Thymus (tissue), 11 donors: Measurements from ENCODE around the gene ATP11A. TPM values are rescaled to one million over a fixed set of nuclear protein-coding genes. Genes with fewer than 3 reads are reported as not detected.

Experiments
- DNase-seq, 9 donors: peaks; one replicate each; pipeline ENCODE4 v3.0.0-alpha.2; 2013; ENCODE audit warnings: low spot score in 9 of 9, low read depth in 6 of 9, missing footprints in 1 of 9
- H3K27ac ChIP-seq, 2 donors: one replicate each; pipeline ENCODE4 v1.5.1; 2013; ENCODE audit warnings: control low read depth in 1 of 2, low read depth in 1 of 2, low read length in 1 of 2, mild to moderate bottlenecking in 1 of 2, moderate library complexity in 1 of 2
- H3K27me3 ChIP-seq, 2 donors: one replicate each; pipeline ENCODE4 v1.5.1; 2013; ENCODE audit warnings: low read length in 1 of 2; ENCODE audit not compliant: control insufficient read depth in 2 of 2, insufficient read depth in 1 of 2
- H3K36me3 ChIP-seq, 2 donors: one replicate each; pipeline ENCODE4 v1.5.1; 2013; ENCODE audit warnings: low read length in 1 of 2, mild to moderate bottlenecking in 1 of 2, moderate library complexity in 1 of 2; ENCODE audit not compliant: control insufficient read depth in 2 of 2, insufficient read depth in 2 of 2
- H3K4me1 ChIP-seq, 2 donors: one replicate each; pipeline ENCODE4 v1.5.1; 2013; ENCODE audit warnings: low read length in 2 of 2; ENCODE audit not compliant: control insufficient read depth in 2 of 2, insufficient read depth in 2 of 2
- H3K4me3 ChIP-seq, 2 donors: one replicate each; pipeline ENCODE4 v1.5.1; 2013; ENCODE audit warnings: low read length in 2 of 2, control low read depth in 1 of 2, mild to moderate bottlenecking in 1 of 2
- H3K9me3 ChIP-seq, 2 donors: one replicate each; pipeline ENCODE4 v1.5.1; 2013; ENCODE audit warnings: low read length in 1 of 2, mild to moderate bottlenecking in 1 of 2; ENCODE audit not compliant: control insufficient read depth in 2 of 2, insufficient read depth in 1 of 2
- WGBS: extraction: QIAGEN DNeasy Blood & Tissue Kit; methylation state at CpG from one replicate; pipeline ENCODE4 v1.1.7; 2013; 5-methylcytosine and 5-hydroxymethylcytosine counted together
- polyA plus RNA-seq: library from polyadenylated mRNA; stranded (reverse); fragments of 200-250 nt; gene quantifications from one replicate; pipeline ENCODE4 v1.2.3, GENCODE V29; 2013
- total RNA-seq: library from RNA; stranded (reverse); fragments of 120-200 nt; gene quantifications from one replicate; pipeline ENCODE4 v1.2.4, GENCODE V29; 2013
- donor health status: healthy.

ATP11A gene
- total and polyA plus RNA-seq, 2 donors, result 7.1 to 7.2 TPM

- Histone ChIP-seq H3K27me3 (no peaks in the 10 kb centered on the region), H3K4me1 (peaks cover 11 to 42% of the 10 kb centered on the region in 2 donors), H3K9me3 (peaks cover 1 to 4% of the 10 kb centered on the region in 2 donors), H3K36me3 (no peaks in the 10 kb centered on the region), H3K27ac (peak overlapping the region in 1 of 2 donors; percentile 83), H3K4me3 (no peak overlapping the region)
- 90% methylated on average over 12 of the region's 12 CpGs for WGBS
- DNase-seq, result no peak
Observed at GRCh38 chr13:112724788-112725345, 35.0 kb downstream of the ATP11A start.

GRCh38 chr13:112725346-112726015 lies 35.6 kb downstream of the ATP11A start:
- H3K27ac ChIP-seq, result peak overlapping the region; percentile 48 to 83
- WGBS, result 25% methylated on average over 18 of the region's 18 CpGs

GRCh38 chr13:112726016-112726767 lies 36.4 kb downstream of the ATP11A start:
- peaks cover 1 to 4% of the 10 kb centered on the region in 2 donors for H3K9me3 ChIP-seq
- peak in 5 of 9 donors; percentile 37 to 80 (median 40) for DNase-seq
- H3K27me3 ChIP-seq, result no peaks in the 10 kb centered on the region
- 50% methylated on average over 17 of the region's 17 CpGs for WGBS
- H3K4me1 ChIP-seq, result peaks cover 11 to 36% of the 10 kb centered on the region in 2 donors
- H3K36me3 ChIP-seq, result no peaks in the 10 kb centered on the region
- H3K27ac ChIP-seq, result peak overlapping the region in 1 of 2 donors; percentile 83
- H3K4me3 ChIP-seq, result no peak overlapping the region

More at GRCh38 chr13:112725346-112726015, 35.6 kb downstream of the ATP11A start:
- DNase-seq, result peak in 7 of 9 donors; percentile 33 to 73 (median 56)
- Histone ChIP-seq H3K9me3 (peaks cover 1 to 4% of the 10 kb centered on the region in 2 donors), H3K36me3 (no peaks in the 10 kb centered on the region), H3K27me3 (no peaks in the 10 kb centered on the region), H3K4me3 (no peak overlapping the region), H3K4me1 (peaks cover 11 to 42% of the 10 kb centered on the region in 2 donors)

GRCh38 chr13:112727581-112727980 lies 37.7 kb downstream of the ATP11A start:
- H3K36me3 ChIP-seq, result no peaks in the 10 kb centered on the region
- no peak overlapping the region for H3K27ac ChIP-seq
- H3K27me3 ChIP-seq, result no peaks in the 10 kb centered on the region
- H3K4me1 ChIP-seq, result peaks cover 11 to 32% of the 10 kb centered on the region in 2 donors
- DNase-seq, result no peak
- peaks cover 1 to 4% of the 10 kb centered on the region in 2 donors for H3K9me3 ChIP-seq
- no peak overlapping the region for H3K4me3 ChIP-seq
- 93% methylated on average over 17 of the region's 17 CpGs for WGBS

GRCh38 chr13:112728375-112729126 lies 38.7 kb downstream of the ATP11A start:
- WGBS, result 96% methylated on average over 34 of the region's 34 CpGs
- DNase-seq, result no peak
- H3K4me1 ChIP-seq, result peaks cover 11 to 32% of the 10 kb centered on the region in 2 donors
- no peaks in the 10 kb centered on the region for H3K27me3 ChIP-seq
- no peaks in the 10 kb centered on the region for H3K36me3 ChIP-seq
- H3K4me3 ChIP-seq, result no peak overlapping the region
- no peak overlapping the region for H3K27ac ChIP-seq
- peaks cover 1 to 4% of the 10 kb centered on the region in 2 donors for H3K9me3 ChIP-seq

- Histone ChIP-seq H3K4me3 (no peak overlapping the region), H3K36me3 (no peaks in the 10 kb centered on the region), H3K9me3 (peaks cover 0 to 4% of the 10 kb centered on the region in 2 donors), H3K4me1 (peaks cover 11 to 32% of the 10 kb centered on the region in 2 donors), H3K27me3 (no peaks in the 10 kb centered on the region), H3K27ac (no peak overlapping the region)
- 98% methylated on average over 22 of the region's 22 CpGs for whole genome bisulfite sequencing
- no peak for DNase-seq
Observed at GRCh38 chr13:112729408-112729807, 39.6 kb downstream of the ATP11A start.

GRCh38 chr13:112730157-112730671 lies 40.4 kb downstream of the ATP11A start:
- no peak overlapping the region for H3K4me3 ChIP-seq
- no peaks in the 10 kb centered on the region for H3K27me3 ChIP-seq
- peaks cover 0 to 4% of the 10 kb centered on the region in 2 donors for H3K9me3 ChIP-seq
- DNase-seq, result no peak
- H3K4me1 ChIP-seq, result peaks cover 11 to 26% of the 10 kb centered on the region in 2 donors
- H3K36me3 ChIP-seq, result no peaks in the 10 kb centered on the region
- no peak overlapping the region for H3K27ac ChIP-seq
- WGBS, result 95% methylated on average over 21 of the region's 21 CpGs

- 97% methylated on average over 20 of the region's 20 CpGs for WGBS
- Histone ChIP-seq H3K27me3 (no peaks in the 10 kb centered on the region), H3K4me1 (peaks cover 0 to 19% of the 10 kb centered on the region in 2 donors), H3K9me3 (peaks cover 0 to 4% of the 10 kb centered on the region in 2 donors), H3K27ac (no peak overlapping the region), H3K4me3 (no peak overlapping the region), H3K36me3 (no peaks in the 10 kb centered on the region)
- DNase-seq, result no peak
Observed at GRCh38 chr13:112731667-112732616, 42.1 kb downstream of the ATP11A start.
